DMS53 treated with DMSO at 0.1 percent for 48 hours (cell line): ENCODE data around the gene DHCR24.
"Not testable (repeated sequence)": the region's sequence is repeated elsewhere in the genome, so short reads cannot be mapped to it uniquely, and the experiment has no call there.

ENCODE experiments used
- DNase-seq: peaks from one replicate; lab custom pipeline; 2025; ENCODE audit not compliant: unreplicated experiment; lab: John Stamatoyannopoulos, UW

DHCR24 gene

GRCh38 chr1:54886724-54887664 is at the start of gene DHCR24:
Gene DHCR24 (minus strand): TSS chr1:54887195. CDS start chr1:54887119, 76 bp downstream.
- peak; percentile 92 for DNase-seq

GRCh38 chr1:54936791-54937190 is 49.8 kb upstream of the DHCR24 start:
- DNase-seq, result no peak

GRCh38 chr1:54934869-54935268 is 47.9 kb upstream of the DHCR24 start:
- no peak for DNase-seq

- DNase-seq, result not testable (repeated sequence)
Observed at GRCh38 chr1:54934081-54934480, 47.1 kb upstream of the DHCR24 start.

GRCh38 chr1:54931275-54931840 is 44.4 kb upstream of the DHCR24 start:
- no peak for DNase-seq

- DNase-seq, result no peak
Observed at GRCh38 chr1:54929700-54930099, 42.7 kb upstream of the DHCR24 start.

GRCh38 chr1:54928327-54928726 is 41.3 kb upstream of the DHCR24 start:
- no peak for DNase-seq

GRCh38 chr1:54927472-54928240 is 40.7 kb upstream of the DHCR24 start:
- DNase-seq, result no peak

- peak; percentile 13 for DNase-seq
Observed at GRCh38 chr1:54926970-54927369, 40.0 kb upstream of the DHCR24 start.

- no peak for DNase-seq
Observed at GRCh38 chr1:54922921-54923421, 36.0 kb upstream of the DHCR24 start.

- no peak for DNase-seq
Observed at GRCh38 chr1:54922040-54922761, 35.2 kb upstream of the DHCR24 start.

- DNase-seq, result no peak
Observed at GRCh38 chr1:54919367-54920359, 32.7 kb upstream of the DHCR24 start.

GRCh38 chr1:54911076-54911475 is 24.1 kb upstream of the DHCR24 start:
- DNase-seq, result not testable (repeated sequence)

GRCh38 chr1:54906586-54906985 is 19.6 kb upstream of the DHCR24 start:
- DNase-seq, result no peak

- no peak for DNase-seq
Observed at GRCh38 chr1:54904476-54905048, 17.6 kb upstream of the DHCR24 start.

- no peak for DNase-seq
Observed at GRCh38 chr1:54894271-54894670, 7.3 kb upstream of the DHCR24 start.

- DNase-seq, result no peak
Observed at GRCh38 chr1:54892586-54892985, 5.6 kb upstream of the DHCR24 start.

- no peak for DNase-seq
Observed at GRCh38 chr1:54889132-54889725, 2.2 kb upstream of the DHCR24 start.
